HG03571 (cell line): Measurements from ENCODE around the gene SLC4A8.

Experiments used
- ATAC-seq: cut with Tn5 transposase; IDR thresholded peaks from one replicate; pipeline ENCODE4 v1.9.1; 2021; ENCODE audit not compliant: unreplicated experiment

SLC4A8 gene

DNA sequence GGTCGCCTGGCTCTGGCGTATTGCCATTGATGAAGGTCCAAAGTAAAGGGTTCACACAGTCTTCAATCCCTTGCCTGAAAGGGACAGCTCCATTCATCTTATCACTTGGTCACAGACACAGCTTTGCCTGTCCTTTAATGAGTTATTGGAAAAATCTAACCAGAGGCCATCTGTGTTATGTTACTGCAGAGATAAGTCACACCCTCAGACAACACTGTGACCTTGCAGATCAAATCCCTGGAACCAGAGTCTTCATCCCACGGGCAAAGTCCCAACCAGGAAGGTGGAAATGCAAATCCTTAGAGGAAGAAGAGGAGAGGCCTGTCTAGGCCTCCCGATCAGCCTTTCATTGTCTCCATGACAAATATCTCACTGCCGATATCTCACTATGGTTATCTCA is 98.1 kb downstream of the SLC4A8 start:
- ATAC-seq, result no peak

DNA sequence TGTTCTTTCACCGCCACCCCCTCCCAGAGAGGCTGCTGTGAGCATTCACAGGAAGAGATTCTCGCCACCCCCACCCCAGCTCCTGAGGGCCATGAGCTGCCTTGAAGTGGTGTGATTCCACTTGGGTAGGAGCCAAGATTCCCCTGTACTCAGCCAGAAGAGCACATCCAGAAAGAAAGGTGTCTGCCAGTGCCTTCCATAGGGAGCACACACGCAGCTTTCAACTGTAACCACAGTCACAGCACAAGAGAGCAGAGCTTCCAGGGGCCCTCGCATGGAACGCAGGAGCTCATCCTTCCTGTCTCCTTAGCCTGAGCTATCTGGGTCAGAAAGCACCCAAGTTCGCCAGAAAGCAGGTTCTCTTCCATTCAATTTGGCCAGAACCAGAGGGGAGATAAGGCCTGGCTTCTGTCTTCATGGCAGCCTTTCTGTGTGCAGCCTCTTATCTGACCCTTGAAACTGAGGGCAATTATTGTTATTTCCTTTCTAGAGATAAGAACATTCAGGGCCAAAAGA is 99.8 kb downstream of the SLC4A8 start:
- no peak for ATAC-seq

DNA sequence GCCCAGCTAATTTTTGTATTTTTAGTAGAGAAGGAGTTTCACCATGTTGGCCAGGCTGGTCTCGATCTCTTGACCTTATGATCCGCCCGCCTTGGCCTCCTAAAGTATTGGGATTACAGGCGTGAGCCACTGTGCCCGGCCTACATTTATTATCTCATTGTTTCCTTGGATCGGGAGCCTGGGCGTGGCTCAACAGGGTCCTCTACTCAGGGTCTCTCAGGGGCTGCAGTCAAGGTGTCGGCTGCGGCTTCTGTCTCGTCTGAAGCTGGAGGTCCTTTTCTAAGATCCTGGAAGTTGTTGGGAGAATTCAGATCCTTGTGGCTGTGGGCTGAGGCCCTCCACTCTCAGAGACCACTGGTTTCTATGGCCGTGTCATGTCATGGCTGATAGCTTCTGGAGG is 100.9 kb downstream of the SLC4A8 start:
- ATAC-seq, result no peak

DNA sequence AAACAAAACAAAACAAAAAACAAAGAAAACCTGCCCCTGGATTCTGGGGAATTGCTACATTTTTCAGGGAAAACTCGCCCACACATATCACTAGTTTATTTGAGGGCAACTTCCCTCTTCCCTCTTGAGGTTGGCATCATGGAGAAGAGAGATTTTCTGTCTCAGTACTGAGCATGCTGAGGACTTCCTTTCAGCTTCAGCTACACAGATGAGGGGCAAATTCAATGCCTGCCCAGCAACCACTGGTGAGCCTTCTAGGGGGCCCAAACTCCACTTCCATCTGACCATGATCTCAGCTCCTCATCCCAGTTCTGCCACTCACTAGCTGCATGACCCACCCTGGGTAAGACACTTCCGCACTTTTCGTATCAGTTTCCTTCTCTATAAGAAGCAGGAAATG is 103.3 kb downstream of the SLC4A8 start:
- ATAC-seq, result no peak

DNA sequence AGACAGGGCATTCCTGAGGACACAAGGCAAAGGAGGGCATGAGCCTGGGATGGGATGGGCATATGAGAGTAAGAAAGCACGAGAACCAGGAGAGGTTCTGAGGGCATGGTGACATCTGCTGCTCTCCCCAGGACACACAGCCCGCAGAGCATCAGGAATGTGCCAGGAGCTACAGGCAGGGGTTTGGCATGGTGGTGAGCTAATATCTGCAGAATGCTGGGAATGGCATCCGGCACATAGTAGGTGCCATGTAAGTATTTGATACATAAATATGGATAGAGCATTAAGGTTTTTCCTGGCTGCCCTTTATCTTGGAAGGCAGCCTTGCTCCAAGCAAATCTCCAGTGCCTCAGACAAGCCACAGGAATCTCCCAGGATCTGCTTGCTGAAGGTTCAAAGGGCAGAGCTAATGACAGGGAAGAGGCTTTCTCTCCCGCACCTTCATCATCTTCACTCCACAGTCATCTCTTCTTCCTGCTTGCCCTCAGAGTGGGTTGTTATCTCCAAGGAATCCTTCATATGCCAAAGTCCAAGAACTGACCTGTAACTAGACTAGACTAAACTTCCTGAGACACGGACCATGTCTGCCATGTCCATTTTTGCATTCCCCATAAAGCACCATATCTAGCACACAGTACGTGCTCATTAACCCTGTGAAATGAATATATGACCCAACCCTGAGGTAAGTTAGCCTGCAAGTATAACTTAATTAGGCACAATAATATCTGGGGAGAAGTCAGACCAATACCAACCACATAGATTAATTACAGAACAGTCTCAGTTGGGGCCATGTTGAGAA is 104.4 kb downstream of the SLC4A8 start:
- ATAC-seq, result no peak

DNA sequence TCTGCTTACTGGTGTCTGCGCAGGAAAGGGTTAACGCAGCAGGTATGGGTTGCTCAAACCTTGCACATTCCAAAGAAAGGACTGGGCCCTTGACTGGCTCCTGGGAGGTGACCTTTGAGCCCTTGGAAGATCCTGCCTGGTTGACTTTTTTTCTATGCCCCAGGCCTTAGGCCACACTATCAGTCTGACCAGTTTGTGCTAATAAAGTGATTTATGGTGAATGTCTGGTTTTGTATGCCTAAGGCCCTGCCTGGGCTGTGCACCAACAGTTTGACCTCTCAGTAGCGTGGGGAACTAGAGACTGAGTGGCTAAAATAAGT is 105.0 kb downstream of the SLC4A8 start:
- no peak for ATAC-seq

DNA sequence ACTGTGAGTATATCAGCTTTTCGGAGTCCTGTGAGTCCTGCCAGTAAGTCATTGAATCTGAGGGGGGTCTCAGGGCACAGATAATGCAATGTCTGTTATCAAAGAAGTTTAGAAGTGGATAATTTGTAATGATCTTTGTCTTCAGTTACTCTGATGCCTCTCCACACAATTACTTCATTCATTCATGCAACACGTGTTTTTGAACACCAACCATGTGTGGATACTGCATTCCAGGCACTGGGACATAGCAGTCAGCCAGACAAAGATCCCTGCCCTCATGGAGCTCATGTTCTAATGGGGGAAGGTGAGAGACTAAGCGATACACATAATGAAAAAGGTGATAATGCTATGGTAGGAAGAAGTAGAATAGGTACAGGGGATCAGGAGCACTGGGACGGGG is 105.6 kb downstream of the SLC4A8 start:
- no peak for ATAC-seq

DNA sequence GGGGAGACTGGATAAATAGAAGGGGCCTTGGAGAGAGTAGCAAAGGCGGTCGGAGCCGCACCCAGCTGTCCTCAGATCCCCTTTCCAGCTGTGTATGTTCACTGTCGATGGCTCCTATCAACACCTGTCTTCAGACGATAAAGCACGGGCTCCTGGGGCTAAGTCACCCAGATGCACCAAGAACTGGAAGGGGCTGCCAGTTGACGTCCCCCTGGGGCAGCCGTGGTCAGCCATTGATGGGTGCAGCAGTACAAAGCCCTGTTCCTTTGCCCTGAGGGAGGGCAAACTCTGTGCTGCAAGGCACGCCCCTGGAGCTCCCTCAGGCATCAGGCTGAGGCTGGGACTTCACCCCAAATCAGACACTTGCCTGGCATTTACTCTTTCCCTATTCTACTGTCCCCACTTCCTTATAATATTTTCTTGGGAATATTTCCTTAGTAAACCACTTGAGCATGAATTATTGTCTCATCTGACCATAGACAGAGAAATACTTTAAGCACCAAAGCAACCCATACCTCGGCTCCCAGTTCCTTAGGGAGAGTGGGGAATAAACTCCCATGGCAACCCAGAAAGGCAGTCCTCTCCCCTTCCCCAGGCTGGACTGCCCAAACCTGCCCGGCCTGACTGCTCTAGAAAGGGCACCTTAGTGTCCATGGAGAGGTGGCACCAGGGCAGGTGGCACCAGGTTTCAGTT is 106.8 kb downstream of the SLC4A8 start:
- no peak for ATAC-seq

DNA sequence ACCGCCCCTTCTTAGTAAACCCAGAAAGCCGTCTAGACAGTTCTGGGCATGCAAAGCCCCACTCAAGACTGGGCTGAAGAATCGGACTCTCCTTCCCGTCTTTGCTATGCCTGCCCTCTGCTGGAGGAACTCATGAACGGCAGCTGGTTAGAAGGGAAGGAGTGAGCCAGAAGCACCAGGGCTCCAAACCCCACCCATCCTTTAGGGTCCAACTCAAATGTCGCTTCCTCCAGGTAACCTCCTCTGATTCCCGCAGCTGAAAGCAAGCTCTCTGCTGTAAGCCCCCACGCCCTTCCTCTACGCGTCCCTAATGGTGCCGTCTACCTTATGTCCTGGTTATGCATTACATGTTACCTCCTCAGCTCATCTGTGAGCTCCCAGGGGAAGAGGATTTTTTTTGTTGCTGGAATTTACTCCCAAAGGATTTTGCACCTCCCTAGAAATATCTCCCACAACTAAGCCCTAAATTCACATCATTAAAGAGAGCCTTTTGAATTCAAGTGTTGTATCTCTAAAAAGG is 107.4 kb downstream of the SLC4A8 start:
- ATAC-seq, result no peak

DNA sequence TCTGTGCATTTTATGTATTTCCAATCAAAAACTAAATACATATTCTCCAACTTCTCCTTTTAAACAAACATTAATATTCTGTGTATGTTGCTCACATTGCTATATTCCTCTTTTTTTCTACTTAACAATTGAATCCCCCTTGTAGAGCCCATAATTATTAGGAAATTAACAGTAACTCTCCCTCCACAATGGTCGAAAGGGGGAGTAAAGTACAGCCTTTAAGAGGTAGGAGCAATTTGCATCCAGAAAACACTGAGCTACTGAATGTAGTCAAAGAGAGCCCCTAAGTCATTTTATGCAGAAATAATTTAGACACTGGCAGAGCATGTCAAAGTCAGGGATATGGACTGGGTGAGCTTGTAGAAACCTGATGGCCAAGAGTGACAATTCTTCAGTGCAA is 109.2 kb downstream of the SLC4A8 start:
- ATAC-seq, result no peak

DNA sequence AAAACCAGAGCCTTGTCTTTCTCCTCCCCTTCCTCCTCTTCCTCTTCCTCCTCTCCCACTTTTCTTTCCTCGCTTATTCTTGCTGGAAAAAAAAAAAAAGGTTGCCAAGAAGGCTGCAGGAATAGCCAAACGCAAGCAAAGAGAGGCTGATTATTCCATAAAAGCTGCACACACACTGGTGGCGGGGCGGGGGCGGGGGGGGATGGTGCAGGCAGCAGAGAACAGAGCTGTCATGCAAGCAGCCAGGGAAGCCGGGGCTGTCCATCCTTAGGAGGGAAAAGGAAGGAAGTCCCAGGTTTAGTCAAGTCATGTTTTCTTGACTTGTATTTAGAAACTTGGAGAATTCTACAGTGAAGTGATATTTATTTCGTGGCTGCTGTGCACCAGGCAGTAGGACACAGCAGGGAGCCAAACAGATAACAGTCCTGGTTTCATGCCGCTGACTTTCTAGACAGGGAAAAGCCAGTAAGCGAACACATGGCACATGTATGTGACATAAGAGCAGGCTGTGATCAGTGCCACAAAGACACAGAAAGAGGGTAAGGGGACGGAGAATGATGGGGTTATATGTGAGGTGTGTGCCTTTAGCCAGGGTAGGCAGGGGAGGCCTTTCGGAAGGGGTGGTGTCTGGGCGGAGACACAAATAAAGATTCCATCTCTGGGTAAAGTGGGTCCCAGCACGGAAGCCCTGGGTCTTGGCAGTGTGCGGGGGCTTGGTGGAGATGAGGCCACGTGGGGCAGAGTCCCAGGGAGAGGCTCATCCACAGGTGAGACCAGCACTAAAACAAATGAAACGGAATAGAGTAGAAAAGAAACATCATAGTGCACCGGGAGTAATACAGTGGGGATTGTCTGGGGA is 109.8 kb downstream of the SLC4A8 start:
- no peak for ATAC-seq

DNA sequence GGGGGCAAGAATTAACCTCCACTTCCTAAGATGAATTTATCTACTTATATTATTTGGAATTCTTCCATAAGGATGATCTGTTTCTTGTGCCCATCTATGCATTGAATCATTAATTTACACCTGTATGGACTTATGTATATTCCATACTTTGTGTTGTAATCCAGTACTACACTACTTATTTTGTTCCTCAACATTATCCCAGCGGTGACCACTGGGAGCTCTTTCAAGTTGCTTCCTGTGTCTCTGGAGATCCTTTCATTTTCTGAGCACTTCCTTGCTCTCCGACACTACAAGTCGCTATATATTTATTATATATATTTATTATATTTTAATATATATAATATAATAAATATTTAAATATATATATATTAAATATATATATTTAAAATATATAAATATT is 111.5 kb downstream of the SLC4A8 start:
- no peak for ATAC-seq

DNA sequence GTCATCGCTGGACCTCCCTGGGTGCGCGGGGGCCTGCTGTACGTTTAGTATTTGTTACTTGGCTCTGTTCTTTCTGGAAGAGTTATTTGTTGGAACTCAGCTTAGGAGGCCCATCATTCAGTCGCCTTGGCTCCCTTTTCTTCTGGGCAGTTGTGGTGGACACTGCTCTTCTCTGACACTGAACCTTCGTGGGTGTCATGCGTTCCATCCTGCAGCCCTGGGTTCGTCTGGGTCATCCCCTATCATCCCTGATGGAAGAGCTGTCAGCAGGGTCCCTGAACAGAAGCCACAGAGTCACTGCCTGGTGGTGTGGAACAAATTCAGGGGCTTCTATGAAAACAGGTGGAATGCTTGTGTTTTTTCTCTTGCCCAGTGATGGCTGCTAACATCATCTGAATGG is 113.5 kb downstream of the SLC4A8 start:
- no peak for ATAC-seq

DNA sequence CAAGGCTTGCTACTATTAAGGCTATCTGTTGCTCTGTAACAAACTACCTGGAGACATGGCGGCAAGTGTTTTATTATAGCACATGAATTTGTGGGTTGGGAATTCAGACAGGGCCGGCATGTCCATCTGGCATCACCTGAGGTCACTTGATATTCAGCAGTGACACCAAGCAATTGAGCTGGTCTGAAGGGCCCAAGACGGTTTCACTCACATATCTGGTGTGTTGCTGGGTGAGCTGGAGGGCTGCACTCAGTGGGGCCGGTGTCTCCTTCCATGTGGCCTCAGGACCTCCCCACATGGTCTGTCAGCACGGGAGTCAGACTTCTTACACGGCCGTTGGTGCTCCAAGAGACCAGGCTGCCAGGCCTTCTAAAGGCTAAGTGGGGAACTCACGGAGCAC is 114.0 kb downstream of the SLC4A8 start:
- ATAC-seq, result no peak

DNA sequence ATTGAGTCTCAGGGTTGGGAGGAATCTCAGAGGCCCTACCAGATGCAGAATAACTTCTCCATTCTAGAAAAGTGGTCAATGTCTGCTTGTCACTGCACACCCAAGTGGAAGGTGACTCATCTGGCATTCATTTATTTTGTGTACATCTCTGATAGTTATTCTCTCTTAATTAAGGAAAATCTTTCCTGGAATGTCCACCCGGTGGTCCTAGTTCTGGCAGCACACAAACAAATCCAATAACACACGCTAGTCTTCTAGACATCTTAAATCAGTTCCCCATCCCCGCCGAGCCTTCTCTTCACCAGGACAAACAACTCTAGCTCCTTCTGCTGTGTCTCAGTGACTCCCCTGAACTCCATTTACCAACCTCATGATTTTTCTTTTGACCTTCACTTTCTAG is 116.4 kb downstream of the SLC4A8 start:
- ATAC-seq, result no peak

DNA sequence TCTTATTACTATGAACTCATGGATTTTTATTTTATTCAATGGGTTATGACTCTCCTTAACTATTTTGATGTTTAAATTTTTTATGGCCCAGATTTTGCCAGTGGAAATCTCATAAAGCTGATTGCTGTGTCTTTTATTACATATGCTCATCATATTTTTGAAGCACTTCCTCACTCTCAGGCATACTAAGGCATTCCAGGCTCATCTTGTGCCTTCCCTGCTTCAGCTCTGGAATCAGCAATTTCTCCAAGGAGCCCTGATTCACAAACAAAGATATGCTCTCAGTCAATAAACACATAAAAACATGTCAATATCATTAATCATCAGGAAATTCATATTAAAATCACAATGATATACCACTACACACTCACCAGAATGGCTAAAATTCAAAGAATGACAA is 121.5 kb downstream of the SLC4A8 start:
- ATAC-seq, result no peak

DNA sequence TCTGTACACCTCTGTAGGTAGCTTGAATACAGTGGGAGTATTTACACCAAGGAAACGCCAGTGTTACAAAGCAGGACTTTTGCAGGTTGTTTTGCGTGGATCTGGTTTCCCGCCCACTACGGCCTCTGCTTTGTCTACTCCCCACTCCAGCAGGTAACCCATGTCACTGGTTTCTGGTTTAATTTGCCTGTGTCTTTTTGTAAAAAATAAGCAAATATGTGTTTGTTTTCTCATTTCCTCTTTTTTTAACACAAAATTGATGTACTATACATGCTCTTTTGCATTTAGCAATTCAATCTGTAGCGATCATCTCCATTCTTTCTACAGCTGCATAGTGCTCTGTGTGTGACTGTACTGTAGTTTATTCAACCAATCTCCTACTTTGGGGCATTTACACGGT is 123.0 kb downstream of the SLC4A8 start:
- ATAC-seq, result no peak

DNA sequence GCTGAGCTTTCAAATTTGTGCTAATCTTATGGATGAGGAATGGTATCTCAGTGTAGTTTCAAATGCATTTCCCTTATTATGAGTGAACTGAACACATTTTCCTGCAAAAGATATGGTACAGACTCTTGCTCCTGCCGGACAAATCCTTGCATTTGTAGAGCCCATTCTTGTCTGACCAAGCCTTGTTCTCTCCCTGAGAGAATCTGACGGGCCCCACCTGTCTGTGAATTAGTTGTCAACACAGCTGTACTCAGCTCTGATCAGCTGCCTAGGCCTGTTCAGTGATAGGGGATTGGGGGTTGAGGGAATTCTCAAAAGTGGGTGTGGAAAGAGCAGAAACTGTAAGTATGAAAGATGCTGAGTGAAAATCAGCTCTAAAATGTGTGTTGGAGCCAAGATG is 123.6 kb downstream of the SLC4A8 start:
- no peak for ATAC-seq

DNA sequence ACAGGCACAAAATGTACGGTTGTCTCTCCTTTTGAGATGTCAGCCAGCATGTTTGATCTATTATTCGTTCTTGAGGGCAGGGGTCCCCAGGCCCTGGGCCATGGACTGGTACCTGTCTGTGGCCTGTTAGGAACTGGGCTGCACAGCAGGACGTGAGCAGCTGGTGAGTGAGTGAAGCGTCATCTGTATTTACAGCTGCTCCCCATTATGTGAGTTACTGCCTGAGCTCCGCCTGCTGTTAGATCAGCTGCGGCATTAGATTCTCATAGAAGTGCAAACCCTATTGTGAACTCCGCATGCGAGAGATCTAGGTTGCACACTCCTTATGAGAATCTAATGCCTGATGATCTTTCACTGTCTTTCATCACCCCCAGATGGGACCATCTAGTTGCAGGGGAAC is 125.0 kb downstream of the SLC4A8 start:
- ATAC-seq, result no peak
